Amniotic stem cell (primary cell): ENCODE results near the gene FGF18.
A peak's percentile ranks its signal among the peaks of the same experiment; 100 is the strongest.
"Not testable (repeated sequence)": the region's sequence is repeated elsewhere in the genome, so short reads cannot be mapped to it uniquely, and the experiment has no call there.

Experiments used
- DNase-seq: peaks from one replicate; lab custom pipeline; 2025; lab: John Stamatoyannopoulos, UW

Gene FGF18

GRCh38 chr5:171400169-171400568 lies 19.3 kb upstream of the FGF18 start:
- DNase-seq: no peak

- DNase-seq: no peak
These were observed 18.1 kb upstream of the FGF18 start for GRCh38 chr5:171401167-171401947.

DNA sequence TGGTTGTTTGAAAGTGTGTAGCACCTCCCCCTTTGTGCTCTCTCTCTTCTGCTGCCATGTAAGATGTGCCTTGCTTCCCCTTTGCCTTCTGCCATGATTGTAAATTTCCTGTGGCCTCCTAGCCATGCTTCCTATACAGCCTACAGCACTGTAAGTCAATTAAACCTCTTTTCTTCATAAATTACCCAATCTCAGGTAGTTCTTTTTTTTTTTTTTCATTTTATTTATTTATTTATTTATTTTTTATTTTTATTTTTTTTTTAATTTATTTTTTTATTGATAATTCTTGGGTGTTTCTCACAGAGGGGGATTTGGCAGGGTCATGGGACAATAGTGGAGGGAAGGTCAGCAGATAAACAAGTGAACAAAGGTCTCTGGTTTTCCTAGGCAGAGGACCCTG lies 16.7 kb upstream of the FGF18 start:
- not testable (repeated sequence) for DNase-seq

DNA sequence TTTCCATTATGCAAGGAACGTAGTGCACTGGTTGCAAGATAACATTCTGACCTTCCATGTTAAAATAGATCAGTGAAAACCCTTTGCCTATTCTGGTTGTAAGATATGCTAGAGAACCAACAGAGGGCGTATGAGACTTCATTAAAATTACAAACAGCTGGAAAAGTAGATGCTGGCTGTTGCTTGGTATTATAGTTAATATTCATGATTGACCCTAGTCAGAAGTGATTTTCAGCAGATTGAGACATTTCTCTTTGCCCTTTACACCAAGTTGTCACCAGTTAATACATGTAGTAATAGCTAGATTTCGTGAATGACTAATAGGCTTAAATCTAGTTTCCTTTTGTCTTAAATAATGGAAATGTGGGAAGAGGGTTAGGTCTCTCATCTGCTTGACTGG lies 13.8 kb upstream of the FGF18 start:
- DNase-seq: no peak

- DNase-seq: no peak
These were observed 12.2 kb upstream of the FGF18 start for GRCh38 chr5:171407234-171407633.

- no peak for DNase-seq
These were observed 10.0 kb upstream of the FGF18 start for GRCh38 chr5:171409164-171410136.

DNA sequence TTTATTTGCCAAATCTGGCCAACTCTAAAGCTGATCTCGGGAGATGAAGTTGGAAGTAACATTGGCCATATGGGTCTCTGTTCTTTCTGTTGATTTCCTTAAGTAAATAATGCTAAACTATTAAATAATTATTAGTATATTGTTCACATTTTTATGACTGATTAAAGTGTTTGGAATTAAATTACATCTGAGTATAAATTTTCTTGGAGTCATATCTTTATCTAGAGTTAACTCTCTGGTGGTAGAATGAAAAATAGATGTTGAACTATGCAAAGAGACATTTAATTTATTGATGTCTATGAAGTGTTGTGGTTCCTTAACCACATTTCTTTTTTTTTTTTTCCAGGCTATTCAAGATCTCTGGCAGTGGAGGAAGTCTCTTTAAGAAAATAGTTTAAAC lies 9.3 kb upstream of the FGF18 start:
- DNase-seq: no peak

DNA sequence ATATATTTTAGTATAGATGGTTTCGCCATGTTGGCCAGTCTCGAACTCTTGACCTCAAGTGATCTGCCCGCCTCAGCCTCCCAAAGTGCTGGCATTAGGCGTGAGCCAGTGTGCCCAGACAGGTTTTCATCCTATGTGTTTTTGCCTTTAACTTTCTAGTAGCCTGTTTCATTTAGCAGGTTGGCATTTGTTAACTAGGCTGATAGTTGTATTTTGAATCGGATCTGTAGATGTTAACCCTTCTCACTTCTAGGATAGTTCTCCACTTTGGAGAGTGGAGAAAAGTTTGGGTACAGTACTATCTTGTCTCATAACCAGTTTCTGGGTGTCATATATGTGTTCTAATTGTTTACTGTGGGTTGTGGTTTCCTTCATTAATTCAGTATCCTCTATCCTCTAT lies 7.3 kb upstream of the FGF18 start:
- no peak for DNase-seq

DNA sequence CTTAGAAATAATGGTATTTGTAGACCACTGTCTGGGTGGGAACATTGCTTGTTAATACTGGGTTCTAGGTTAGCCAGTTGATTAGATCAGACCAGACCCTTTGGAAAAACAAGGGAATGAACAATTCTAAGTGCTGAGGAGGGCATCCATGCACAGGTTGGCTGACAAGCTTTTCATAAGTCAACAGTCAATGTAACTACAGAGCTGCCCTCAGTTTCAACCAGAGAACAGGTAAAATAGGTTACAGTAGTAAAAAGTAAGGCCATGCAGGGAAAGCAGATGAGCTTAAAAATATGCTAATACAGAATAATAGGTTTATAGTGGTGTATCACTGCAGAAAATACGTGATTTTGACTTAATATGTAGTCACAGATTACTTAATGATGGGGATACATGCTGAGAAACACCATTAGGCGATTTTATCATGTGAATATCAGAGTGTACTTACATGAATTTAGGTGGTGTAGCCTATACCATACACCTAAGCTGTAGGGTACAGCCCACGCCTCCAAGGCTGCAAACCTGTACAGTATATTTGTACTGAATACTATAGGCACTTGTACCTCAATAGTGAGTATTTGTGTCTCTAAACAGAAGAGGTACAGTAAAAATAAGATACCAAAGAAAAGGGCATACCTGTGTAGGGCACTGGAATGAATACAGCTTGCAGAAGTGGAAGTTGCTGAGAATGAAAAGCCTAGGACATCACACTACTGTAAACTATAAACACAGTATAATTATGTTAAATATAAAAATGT lies 6.1 kb upstream of the FGF18 start:
- no peak for DNase-seq

DNA sequence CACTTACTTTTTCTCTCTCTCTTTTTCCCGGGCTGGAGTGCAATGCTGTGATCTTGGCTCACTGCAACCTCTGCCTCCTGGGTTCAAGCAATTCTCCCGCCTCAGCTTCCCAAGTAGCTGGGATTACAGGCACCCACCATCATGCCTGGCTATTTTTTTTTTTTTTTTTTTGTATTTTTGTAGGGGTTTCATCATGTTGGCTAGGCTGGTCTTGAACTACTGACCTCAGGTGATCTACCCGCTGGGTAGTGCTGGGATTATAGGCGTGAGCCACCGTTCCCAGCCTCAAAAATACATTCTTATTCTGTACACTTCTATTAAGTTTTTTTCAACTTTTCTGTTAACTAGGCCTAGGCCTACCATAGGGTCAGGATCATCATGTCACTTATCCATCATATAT lies 5.5 kb upstream of the FGF18 start:
- DNase-seq: not testable (repeated sequence)

DNA sequence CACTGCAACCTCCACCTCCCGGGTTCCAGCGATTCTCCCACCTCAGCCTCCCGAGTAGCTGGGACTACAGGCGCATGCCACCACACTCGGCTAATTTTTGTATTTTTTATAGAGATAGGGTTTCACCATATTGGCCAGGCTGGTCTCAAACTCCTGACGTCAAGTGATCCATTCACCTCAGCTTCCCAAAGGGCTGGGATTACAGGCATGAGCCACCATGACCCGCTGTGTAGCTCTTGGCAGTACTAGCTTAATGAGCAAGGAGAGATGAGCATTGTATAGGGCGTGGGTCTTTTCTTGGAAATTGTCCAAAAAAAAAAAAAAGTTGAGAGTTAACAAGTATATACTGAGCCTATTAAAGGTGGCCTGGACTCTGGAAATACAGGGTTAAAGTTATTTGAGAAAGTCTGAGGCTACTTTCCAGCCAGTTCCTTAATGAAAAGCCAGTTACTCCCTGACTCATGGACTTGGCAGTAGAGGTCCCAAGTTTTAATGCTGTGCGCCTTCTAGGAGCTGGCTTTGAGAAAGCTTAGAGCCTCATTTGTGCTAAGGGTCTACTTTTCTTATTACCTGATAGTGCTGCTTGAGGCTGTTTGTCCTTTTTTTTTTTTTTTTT lies 4.2 kb upstream of the FGF18 start:
- DNase-seq: no peak

- DNase-seq: no peak
These were observed 3.0 kb upstream of the FGF18 start for GRCh38 chr5:171416160-171417049.

- DNase-seq: peak; percentile 73
These were observed 998 bp upstream of the FGF18 start for GRCh38 chr5:171418316-171418981.

DNA sequence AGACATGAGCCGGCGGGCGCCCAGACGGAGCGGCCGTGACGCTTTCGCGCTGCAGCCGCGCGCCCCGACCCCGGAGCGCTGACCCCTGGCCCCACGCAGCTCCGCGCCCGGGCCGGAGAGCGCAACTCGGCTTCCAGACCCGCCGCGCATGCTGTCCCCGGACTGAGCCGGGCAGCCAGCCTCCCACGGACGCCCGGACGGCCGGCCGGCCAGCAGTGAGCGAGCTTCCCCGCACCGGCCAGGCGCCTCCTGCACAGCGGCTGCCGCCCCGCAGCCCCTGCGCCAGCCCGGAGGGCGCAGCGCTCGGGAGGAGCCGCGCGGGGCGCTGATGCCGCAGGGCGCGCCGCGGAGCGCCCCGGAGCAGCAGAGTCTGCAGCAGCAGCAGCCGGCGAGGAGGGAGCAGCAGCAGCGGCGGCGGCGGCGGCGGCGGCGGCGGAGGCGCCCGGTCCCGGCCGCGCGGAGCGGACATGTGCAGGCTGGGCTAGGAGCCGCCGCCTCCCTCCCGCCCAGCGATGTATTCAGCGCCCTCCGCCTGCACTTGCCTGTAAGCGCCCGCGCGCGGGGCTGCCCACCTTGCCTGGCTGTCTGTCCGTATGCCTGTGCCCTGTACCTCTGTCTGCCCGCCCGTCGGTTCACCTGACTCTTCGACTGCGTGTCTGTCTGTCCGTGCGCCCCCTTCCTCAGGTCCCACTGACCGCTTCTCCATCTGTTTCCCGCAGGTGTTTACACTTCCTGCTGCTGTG lies 412 bp downstream of the FGF18 start:
- DNase-seq: no peak

- peak; percentile 64 for DNase-seq
These were observed 1.2 kb downstream of the FGF18 start for GRCh38 chr5:171420431-171421241.

DNA sequence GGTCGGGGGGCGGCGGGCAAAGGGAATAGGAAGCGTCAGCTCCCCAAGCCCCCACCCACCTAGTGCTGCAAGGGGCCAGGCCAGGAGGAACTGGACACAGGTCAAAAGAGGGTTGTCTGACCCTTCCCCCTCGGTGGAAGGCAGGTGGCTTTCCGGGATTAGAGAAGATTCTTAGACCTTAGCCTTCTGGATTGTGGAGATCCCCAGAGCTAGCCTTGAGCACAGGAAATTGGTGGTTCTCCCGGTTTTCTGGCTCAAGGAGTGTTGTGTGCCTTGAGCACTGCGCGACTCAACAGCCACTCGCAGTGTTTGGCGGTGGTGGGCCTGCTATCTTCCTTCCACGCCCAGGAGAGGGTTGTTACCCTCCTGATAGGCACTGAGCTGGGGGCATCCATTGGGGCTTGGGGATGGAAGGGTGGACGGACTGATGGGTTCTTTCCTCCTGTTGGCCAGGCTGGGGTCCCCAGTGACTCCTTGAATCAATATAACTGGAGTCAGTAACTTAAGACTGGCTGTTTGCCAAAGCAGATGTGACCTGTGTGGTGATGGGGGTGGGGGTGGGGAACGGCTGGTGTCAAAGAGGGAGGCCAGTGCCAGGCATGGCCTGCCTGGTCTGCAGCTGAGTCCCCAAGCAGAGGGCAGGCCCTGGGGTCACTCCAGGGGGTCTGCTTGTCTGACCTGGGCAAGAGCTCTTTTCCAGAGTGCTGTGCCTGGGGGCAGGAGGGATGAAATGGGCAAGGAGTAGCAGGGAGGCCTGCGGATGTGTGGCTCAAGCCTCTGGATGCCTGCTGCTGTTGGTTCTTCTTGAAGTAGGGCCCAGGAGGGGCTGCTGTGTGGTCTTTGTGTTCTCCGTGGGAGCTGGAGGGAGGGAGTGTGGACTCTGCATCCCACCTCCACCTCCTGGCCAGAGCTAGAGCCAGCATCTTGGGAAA lies 2.1 kb downstream of the FGF18 start:
- no peak for DNase-seq

- DNase-seq: no peak
These were observed 3.0 kb downstream of the FGF18 start for GRCh38 chr5:171422495-171422894.
